GM18858 (cell line): ENCODE data around the gene TPK1.
"Not testable (repeated sequence)": the region's sequence is repeated elsewhere in the genome, so short reads cannot be mapped to it uniquely, and the experiment has no call there.

Experiments
- ATAC-seq: cut with Tn5 transposase; IDR thresholded peaks from one replicate; pipeline ENCODE4 v1.9.1; 2021; ENCODE audit not compliant: unreplicated experiment

The TPK1 gene

GRCh38 chr7:144418931-144419330, 416.9 kb downstream of the TPK1 start:
- ATAC-seq = not testable (repeated sequence)

- ATAC-seq = no peak
Observed at GRCh38 chr7:144416341-144416740, 419.5 kb downstream of the TPK1 start.

- ATAC-seq = no peak
Observed at GRCh38 chr7:144415858-144416257, 420.0 kb downstream of the TPK1 start.

GRCh38 chr7:144414815-144415214, 421.0 kb downstream of the TPK1 start:
- ATAC-seq = no peak

- ATAC-seq = no peak
Observed at GRCh38 chr7:144410441-144410840, 425.4 kb downstream of the TPK1 start.

- no peak for ATAC-seq
Observed at GRCh38 chr7:144408121-144408520, 427.7 kb downstream of the TPK1 start.

DNA sequence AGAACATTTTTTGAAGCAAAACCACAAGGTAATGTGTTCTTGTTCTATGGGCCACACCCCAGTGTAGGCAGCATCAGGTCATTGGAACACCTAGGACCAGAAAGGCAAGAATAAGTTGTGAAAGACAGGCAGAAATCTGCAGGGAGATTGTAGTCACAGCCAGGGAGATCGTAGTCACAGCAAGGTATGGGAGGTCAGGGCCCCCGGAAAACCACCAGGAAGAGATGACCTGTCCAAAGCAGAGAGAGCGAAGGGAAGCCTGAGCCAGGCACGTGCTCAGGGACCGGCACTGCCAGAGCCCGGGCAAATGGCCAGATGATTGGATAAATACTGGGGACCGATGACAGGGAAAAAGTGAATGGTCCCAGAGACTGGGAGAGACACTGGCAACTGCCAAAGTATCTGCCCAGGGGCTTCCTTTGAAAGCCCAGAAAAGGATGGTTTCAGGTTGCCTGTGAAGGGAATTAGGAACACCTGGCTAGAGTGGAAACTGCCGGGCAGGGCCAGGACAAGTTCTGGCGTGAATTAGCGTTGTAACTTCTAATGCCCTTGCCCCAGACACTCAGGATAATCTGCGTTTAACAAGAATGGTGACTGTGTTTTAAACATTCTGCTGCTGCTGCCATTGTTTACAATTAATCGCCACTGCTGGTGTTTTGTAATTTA, 428.5 kb downstream of the TPK1 start:
- ATAC-seq = no peak

DNA sequence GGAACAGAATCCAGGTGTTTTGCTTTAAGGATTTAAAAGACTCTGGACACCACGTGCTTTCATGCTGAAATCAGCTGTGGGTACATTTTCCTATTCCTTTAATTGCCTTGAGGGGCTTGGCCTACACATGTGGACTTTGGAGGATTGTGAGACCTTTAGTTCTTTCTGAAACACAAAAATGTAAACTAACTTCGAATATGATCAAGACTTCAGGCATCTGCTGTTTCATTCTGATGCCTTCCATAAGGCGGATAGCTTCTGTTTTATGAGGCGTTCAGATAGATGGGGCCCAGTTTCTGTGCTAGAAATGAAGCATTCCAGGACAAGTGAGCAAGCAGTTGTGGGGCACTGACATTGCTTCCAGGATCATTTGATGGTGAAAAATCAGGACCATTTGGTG, 430.9 kb downstream of the TPK1 start:
- no peak for ATAC-seq

DNA sequence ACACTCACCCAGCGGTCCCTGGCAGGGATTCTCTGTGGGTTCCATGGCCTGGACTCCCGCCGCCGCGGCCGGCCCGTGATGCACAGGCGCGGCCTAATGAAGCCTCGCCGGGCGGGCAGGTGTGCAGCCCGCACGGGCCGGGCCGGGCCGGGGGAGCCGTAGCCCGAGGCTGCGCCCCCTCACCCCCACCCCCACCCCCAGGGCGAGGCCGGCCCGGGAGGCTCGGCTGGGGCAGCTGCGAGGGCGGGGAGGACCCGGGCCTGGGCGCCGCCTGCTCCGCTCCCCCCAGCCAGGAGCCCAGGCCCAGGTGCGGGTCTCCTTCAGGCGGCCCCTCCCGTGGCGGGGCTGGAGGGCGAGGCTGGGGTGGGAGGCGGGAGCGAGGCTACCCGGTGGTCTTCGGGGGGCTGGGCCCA, 432.2 kb downstream of the TPK1 start, which contains the start of gene NOBOX:
NOBOX (minus strand) TSS at position 45 of the 413 bp plus-strand sequence.
- no peak for ATAC-seq

DNA sequence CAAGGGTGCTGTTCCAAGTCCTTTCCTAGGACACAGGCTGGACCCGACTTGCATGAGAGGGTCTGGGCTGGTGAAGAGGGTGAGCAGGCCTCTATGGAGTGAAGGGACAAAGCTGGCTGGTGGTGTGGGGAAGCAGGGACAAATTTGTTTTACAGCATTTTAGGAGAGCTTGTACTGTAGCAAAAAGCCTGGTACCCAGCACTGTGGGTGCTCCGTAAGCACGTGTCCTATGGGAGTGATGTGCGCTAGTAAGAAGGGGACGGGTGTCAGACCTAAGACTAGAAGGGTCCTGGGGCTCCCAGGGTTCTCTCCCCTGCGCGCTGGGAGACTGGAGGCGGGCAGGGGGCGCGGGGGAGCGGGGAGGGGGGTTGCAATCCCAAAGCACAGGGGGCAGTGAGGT, 432.8 kb downstream of the TPK1 start:
- no peak for ATAC-seq
